ENCODE results near the gene DNAH17. TPM values are rescaled to one million over a fixed set of nuclear protein-coding genes. Genes with fewer than 3 reads are reported as not detected.

The DNAH17 gene
- polyA plus RNA-seq (2011; rRNA removed) (not detected in 2 replicates), polyA minus RNA-seq (2011; rRNA and poly(A)+ RNA removed) (not detected in 2 replicates)

- ChIA-PET CTCF (no interaction called here), POLR2A (no interaction called here)
- Histone ChIP-seq H3K9me3 (ENCODE audit: control insufficient read depth, insufficient read depth, low read length) (peaks cover 3% of the 10 kb centered on the region; the same call in 1 of the 2 replicates), H3K27ac (ENCODE audit: low read depth, low read length) (no peak within 1 kb of the TSS), H3K4me3 (ENCODE audit: low read depth, low read length) (no peak within 1 kb of the TSS), H3K27me3 (ENCODE audit: control insufficient read depth, insufficient read depth, low read length) (peaks cover 12% of the 10 kb centered on the region)
- no peak for TF ChIP-seq CTCF (IDR thresholded peaks at IDR 0.05; ENCODE audit: low read depth, low read length)
- DNase-seq (ENCODE audit: low read depth, low spot score): no peak
These were observed at the start of gene DNAH17 for GRCh38 chr17:78577296-78577695. Gene DNAH17, minus strand, starts transcription at chr17:78577396. Its CDS starts 2,339 bp downstream, at chr17:78575057.

- no peak overlapping the region for H3K4me3 ChIP-seq (ENCODE audit: low read depth, low read length)
- CTCF ChIA-PET: no interaction called here
- peaks cover 6% of the 10 kb centered on the region for H3K9me3 ChIP-seq (ENCODE audit: control insufficient read depth, insufficient read depth, low read length)
- H3K27me3 ChIP-seq (ENCODE audit: control insufficient read depth, insufficient read depth, low read length): peaks cover 13% of the 10 kb centered on the region
- POLR2A ChIA-PET: no interaction called here
- no peak for TF ChIP-seq CTCF (IDR thresholded peaks at IDR 0.05; ENCODE audit: low read depth, low read length)
- no peak for DNase-seq (ENCODE audit: low read depth, low spot score)
- no peak overlapping the region for H3K27ac ChIP-seq (ENCODE audit: low read depth, low read length)
These were observed 47.3 kb upstream of the DNAH17 start for GRCh38 chr17:78624324-78625151.

- POLR2A ChIA-PET: no interaction called here
- CTCF ChIA-PET: no interaction called here
- peaks cover 13% of the 10 kb centered on the region for H3K27me3 ChIP-seq (ENCODE audit: control insufficient read depth, insufficient read depth, low read length)
- H3K27ac ChIP-seq (ENCODE audit: low read depth, low read length): no peak overlapping the region
- TF ChIP-seq CTCF (IDR thresholded peaks at IDR 0.05; ENCODE audit: low read depth, low read length): no peak
- peaks cover 6% of the 10 kb centered on the region for H3K9me3 ChIP-seq (ENCODE audit: control insufficient read depth, insufficient read depth, low read length)
- no peak for DNase-seq (ENCODE audit: low read depth, low spot score)
- H3K4me3 ChIP-seq (ENCODE audit: low read depth, low read length): no peak overlapping the region
These were observed 46.3 kb upstream of the DNAH17 start for GRCh38 chr17:78623541-78623940.

- peaks cover 6% of the 10 kb centered on the region for H3K9me3 ChIP-seq (ENCODE audit: control insufficient read depth, insufficient read depth, low read length)
- no peak for TF ChIP-seq CTCF (IDR thresholded peaks at IDR 0.05; ENCODE audit: low read depth, low read length)
- DNase-seq (ENCODE audit: low read depth, low spot score): no peak
- ChIA-PET CTCF (no interaction called here), POLR2A (no interaction called here)
- no peak overlapping the region for H3K4me3 ChIP-seq (ENCODE audit: low read depth, low read length)
- peaks cover 11% of the 10 kb centered on the region for H3K27me3 ChIP-seq (ENCODE audit: control insufficient read depth, insufficient read depth, low read length)
- H3K27ac ChIP-seq (ENCODE audit: low read depth, low read length): no peak overlapping the region
These were observed 45.5 kb upstream of the DNAH17 start for GRCh38 chr17:78622491-78623265.
